ENCODE results near the gene FRMD4A.

DNA sequence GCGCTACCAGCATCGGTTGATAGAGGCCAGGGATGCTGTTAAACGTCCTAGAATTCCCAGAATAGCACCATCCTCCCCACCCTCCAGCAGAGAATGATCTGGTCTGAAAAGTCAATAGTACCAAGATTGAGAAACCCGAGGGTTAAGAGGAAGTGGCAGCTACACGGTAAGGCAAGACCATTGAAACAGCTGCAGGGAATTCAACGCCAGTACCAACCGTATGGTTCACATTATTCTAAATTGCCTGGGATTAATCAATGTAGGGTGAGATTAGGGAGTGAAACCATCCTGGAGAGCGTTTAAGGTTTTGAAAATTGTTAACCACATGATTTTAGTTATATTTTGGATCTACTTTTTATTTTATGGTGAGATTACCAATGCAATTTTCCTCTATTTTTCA, 391.8 kb downstream of the FRMD4A start:
- TF ChIP-seq, protein P1, sequence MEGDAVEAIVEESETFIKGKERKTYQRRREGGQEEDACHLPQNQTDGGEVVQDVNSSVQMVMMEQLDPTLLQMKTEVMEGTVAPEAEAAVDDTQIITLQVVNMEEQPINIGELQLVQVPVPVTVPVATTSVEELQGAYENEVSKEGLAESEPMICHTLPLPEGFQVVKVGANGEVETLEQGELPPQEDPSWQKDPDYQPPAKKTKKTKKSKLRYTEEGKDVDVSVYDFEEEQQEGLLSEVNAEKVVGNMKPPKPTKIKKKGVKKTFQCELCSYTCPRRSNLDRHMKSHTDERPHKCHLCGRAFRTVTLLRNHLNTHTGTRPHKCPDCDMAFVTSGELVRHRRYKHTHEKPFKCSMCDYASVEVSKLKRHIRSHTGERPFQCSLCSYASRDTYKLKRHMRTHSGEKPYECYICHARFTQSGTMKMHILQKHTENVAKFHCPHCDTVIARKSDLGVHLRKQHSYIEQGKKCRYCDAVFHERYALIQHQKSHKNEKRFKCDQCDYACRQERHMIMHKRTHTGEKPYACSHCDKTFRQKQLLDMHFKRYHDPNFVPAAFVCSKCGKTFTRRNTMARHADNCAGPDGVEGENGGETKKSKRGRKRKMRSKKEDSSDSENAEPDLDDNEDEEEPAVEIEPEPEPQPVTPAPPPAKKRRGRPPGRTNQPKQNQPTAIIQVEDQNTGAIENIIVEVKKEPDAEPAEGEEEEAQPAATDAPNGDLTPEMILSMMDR (conservative IDR thresholded peaks at IDR 0.05), result no peak
- TF ChIP-seq EZH2 (IDR thresholded peaks at IDR 0.05; ENCODE audit: low read depth), result no peak
